ENCODE data around the gene TP53.
"Not testable (repeated sequence)": the region's sequence is repeated elsewhere in the genome, so short reads cannot be mapped to it uniquely, and the experiment has no call there.

TP53 gene

DNA sequence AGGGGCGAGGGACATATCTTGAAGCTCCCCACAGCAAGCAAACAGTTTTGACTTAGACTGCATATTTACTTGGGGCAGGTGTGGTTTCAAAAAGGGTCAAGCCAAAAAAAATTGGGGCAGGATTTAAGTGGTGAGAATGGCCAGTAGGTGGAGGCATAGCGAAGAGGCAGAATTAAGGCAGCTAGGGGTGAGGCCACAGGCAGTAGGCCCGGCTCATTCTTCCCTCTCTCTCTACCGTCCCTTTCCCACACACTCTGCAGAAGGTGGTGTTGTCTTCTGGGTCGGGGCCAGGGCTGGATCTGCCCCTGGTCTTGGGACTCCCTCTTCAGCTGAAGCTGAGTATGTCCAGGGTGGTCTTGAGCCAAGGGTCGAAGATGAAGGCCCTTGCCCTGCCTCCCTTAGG, 54.8 kb downstream of the TP53 start:
- no peak for FAIRE-seq
- no peak for DNase-seq (ENCODE audit: low spot score)

DNA sequence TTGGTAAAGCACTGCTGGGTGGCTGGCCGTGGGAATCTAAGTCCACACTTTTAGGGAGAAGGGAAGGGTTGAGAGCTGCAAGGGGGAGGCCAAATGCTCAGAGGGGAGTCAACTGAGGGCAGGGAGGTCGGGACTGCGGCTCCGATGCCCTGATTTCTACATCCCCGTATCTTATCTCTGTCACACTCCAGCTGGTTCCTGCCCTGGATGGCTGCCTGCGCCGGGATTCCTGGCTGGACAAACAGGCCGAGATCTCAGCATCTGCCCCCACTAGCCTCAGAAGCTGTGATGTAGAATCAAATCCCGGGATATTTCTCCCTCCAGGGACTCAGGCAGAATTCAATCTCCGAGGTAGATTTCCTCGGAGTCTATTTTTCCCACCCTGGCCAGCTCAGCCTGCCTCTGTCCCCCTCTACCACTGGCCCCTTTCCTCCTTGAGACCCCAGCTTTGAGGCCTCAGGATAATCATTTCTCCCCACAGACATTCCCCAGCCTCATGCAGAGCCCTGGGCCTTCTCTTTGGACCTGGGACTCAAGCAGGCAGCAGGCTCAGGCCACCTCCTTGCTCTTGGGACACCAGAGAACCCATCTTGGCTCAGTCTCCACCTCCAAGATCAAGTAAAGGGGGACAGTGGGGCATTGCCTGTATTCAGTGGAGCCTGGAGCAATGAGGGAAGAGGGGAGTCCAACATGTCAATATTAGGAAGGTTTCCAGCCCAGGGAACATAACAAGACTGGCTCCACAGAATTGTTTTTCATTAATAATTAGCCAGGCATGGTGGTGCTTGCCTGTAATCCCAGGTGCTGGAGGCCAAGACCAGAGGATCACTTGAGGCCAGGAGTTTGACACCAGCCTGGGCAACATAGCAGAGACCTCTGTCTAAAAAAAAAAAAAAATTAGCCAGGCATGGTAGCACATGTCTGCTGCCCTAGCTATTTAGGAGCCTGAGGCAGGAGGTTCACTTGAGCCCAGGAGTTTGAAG, 55.6 kb downstream of the TP53 start:
- DNase-seq (ENCODE audit: low spot score) (no peak), FAIRE-seq (no peak)

DNA sequence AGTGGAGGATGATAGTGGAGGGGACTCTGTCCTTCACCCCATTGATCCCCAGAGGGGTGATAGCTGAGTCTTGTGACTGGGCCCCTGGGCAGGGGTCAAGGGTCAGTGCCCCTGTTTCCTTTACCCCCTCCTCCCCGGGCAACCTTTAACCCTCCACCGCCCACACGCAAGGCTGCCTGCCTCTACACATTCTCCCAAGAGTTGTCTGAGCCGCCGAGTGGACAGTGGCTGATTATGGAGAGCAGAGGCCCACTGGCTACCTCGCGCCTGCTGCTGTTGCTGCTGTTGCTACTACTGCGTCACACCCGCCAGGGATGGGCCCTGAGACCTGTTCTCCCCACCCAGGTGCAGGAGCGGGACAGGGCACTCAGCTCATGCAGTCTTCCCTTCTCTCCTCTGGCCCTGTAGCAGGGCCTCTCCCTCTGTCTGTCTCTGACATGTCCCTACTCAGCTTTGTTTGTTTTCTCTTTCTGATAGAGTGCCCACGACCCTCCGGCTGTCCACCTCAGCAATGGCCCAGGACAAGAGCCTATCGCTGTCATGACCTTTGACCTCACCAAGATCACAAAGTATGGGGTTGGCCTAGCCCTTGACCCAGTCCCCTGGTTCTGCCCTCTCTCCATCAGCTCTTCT, 57.2 kb downstream of the TP53 start, which contains the start of gene SHBG:
TSS of gene SHBG (plus strand) at position 197 of the 633 bp plus-strand sequence. CDS start at position 235, 38 bp downstream.
- no peak for FAIRE-seq
- no peak for DNase-seq (ENCODE audit: low spot score)

DNA sequence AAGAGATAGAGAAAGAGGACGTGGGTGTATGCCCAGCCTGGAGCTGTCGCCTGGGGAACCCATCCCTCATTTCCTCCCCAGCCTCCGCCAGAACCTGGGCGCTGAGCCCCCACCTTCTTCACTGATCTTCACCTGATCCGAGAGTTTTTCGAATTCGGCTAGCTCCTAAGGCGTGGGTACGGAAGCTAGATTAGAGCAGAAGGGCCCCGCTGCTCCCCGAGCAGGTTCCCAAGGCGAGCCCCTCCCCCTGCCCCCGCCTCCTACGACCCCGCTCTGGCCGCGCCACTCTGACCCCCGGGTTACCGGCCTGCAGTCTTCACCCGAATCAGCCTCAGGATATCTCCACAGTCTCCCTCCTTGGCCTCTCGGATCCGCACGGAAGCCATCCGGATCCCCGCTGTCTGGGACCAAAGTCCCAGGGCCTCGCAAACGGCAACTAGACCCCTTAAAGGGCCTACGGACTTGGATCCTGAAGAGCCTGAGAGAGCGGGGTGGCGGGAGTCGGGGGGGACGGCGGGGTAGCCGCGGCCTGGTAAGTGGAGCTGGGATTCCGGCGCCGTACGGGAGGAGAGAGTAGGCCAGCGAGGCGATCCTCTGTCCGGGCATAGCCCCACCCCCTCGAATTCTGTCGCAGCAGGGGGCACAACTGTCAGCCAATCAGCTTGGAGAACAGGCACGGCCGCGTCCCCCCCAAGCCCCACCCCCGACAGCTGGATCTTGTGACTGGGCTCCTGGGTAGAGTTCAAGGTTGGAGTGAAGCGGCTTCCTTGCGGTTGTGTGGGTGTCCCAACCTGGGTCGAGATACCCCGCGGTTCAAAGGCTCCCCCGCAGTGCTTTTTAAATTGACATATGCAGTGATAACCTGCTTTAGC, 59.8 kb downstream of the TP53 start, which contains the start of gene SAT2:
TSS of gene SAT2 (minus strand) at position 572 of the 872 bp plus-strand sequence. CDS start at position 386, 186 bp downstream.
- DNase-seq (ENCODE audit: low spot score), result peak; percentile 93
- no peak for FAIRE-seq

DNA sequence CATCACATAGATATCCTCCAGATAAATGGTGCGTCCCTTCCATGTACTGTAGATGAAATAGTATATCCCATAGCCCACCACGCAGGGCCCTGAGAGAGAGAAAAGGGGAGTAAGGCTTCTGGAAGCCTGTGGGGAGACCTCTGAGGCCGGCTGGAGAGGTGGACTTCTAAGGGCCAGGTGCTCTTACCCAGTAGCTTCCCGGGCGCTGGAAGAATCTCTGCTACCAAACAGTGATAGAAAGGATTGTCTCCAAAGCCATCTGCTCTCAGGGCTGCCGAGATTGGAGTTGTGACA, 60.4 kb downstream of the TP53 start:
- no peak for DNase-seq (ENCODE audit: low spot score)
- no peak for FAIRE-seq

DNA sequence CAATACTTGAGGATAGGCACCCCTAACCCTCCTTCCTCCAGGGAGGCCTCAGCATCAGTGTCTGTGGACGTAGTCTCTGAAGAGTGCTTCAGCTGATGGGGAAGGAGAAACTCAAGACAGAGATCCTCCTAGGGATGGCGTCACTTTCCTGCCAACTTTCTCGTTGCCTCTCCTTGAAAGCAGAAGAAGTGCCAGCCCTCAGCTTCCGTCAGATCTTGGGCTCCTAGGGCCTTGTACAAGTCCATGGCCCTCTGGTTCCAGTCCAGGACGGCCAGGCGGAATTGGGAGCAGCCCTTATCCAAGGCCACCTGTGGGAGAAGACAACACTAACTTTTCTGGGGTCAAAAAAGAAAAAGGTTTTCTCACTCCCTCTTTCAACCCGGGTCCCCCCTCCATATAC, 61.0 kb downstream of the TP53 start:
- FAIRE-seq (no peak), DNase-seq (ENCODE audit: low spot score) (no peak)

DNA sequence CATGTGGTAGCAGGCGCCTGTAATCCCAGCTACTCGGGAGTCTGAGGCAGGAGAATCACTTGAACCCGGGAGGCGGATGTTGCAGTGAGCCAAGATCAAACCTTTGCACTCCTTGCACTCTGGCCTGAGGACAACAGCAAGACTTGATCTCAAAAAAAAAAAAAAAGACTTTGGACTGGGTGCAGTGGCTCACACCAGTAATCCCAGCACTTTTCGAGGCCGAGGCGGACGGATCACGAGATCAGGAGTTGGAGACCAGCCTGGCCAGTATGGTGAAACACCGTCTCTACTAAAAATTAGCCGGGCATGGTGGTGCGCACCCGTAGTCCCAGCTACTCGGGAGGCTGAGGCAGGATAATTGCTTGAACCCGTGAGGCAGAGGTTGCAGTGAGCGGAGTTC, 61.5 kb downstream of the TP53 start:
- not testable (repeated sequence) for DNase-seq (ENCODE audit: low spot score); FAIRE-seq

DNA sequence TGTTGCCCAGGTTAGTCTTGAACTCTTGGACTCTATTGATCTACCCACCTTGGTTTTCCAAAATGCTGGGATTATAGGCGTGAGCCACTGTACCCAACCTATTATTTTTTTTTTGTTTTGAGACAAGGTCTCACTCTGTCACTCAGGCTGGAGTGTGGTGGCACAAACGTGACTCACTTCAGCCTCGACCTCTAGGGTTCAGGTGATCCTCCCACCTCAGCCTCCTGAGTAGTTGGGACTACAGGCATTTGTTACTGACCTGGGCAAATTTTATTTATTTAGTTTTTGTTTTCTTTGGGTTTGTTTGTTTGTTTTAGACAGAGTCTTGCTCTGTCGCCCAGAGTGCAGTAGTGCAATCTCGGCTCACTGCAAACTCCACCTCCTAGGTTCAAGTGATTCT, 63.6 kb downstream of the TP53 start:
- DNase-seq (ENCODE audit: low spot score) (no peak), FAIRE-seq (no peak)

DNA sequence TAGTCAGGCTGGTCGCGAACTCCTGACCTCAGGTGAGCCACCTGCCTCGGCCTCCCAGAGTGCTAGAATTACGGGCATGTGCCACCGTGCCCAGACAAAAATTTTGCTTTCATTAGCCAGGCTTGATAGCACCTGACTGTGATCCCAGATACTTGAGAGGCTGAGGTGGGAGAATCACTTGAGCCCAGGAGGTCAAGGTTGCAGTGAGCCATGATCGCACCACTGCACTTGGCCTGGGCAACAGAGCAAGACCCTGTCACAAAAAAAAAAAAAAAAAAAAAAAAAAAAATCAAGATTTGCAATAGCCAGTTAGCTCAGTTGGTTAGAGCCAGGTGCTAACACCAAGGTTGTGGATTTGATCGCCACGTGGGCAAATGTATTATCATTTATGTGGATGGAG, 66.5 kb downstream of the TP53 start:
- FAIRE-seq (no peak), DNase-seq (ENCODE audit: low spot score) (no peak)

DNA sequence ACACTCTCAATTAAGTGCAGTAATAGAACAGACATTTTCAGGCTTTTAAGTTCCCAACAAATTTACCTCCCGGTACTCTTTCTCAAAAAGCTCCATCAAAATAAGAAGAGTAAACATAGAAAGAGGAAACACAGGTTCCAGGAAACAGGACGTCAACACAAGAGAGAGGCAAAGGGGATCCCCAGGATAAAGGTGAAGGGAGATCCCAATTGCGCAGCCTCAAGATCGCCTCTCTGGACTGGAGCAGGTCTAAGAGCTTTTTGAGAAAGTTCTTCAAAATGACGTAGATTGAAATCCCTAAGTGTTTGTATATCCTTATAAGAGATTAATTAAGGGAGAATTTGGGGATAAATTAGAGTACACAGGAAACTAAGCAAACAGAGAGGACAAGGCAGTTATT, 68.7 kb downstream of the TP53 start:
- no peak for DNase-seq (ENCODE audit: low spot score)

More for the DNA sequence above, 68.7 kb downstream of the TP53 start:
- FAIRE-seq, result no peak
